ENCODE data around the gene ST8SIA1.

ST8SIA1 gene

GRCh38 chr12:22334410-22335100 lies at the start of gene ST8SIA1:
ST8SIA1 (minus strand) TSS chr12:22334707; CDS start chr12:22334232, 475 bp downstream.
- TF ChIP-seq GATA2 (IDR thresholded peaks at IDR 0.05; ENCODE audit: low read depth, low read length) (no peak), GATA3 (IDR thresholded peaks at IDR 0.05; ENCODE audit: low read depth, low read length) (no peak)

GRCh38 chr12:22380031-22380430 lies 45.5 kb upstream of the ST8SIA1 start:
- no peak for TF ChIP-seq GATA3 (IDR thresholded peaks at IDR 0.05; ENCODE audit: low read depth, low read length)
- no peak for TF ChIP-seq GATA2 (IDR thresholded peaks at IDR 0.05; ENCODE audit: low read depth, low read length)

GRCh38 chr12:22377731-22378496 lies 43.4 kb upstream of the ST8SIA1 start:
- TF ChIP-seq GATA3 (IDR thresholded peaks at IDR 0.05; ENCODE audit: low read depth, low read length) (no peak), GATA2 (IDR thresholded peaks at IDR 0.05; ENCODE audit: low read depth, low read length) (no peak)

- no peak for TF ChIP-seq GATA2 (IDR thresholded peaks at IDR 0.05; ENCODE audit: low read depth, low read length)
- TF ChIP-seq GATA3 (IDR thresholded peaks at IDR 0.05; ENCODE audit: low read depth, low read length), result no peak
Measured at GRCh38 chr12:22374508-22374907, 40.0 kb upstream of the ST8SIA1 start.

- TF ChIP-seq GATA3 (IDR thresholded peaks at IDR 0.05; ENCODE audit: low read depth, low read length) (no peak), GATA2 (IDR thresholded peaks at IDR 0.05; ENCODE audit: low read depth, low read length) (no peak)
Measured at GRCh38 chr12:22372277-22372837, 37.9 kb upstream of the ST8SIA1 start.

- TF ChIP-seq GATA3 (IDR thresholded peaks at IDR 0.05; ENCODE audit: low read depth, low read length), result no peak
- no peak for TF ChIP-seq GATA2 (IDR thresholded peaks at IDR 0.05; ENCODE audit: low read depth, low read length)
Measured at GRCh38 chr12:22366181-22366580, 31.7 kb upstream of the ST8SIA1 start.

GRCh38 chr12:22361785-22362184 lies 27.3 kb upstream of the ST8SIA1 start:
- no peak for TF ChIP-seq GATA2 (IDR thresholded peaks at IDR 0.05; ENCODE audit: low read depth, low read length)
- no peak for TF ChIP-seq GATA3 (IDR thresholded peaks at IDR 0.05; ENCODE audit: low read depth, low read length)

GRCh38 chr12:22360774-22361173 lies 26.3 kb upstream of the ST8SIA1 start:
- TF ChIP-seq GATA2 (IDR thresholded peaks at IDR 0.05; ENCODE audit: low read depth, low read length) (no peak), GATA3 (IDR thresholded peaks at IDR 0.05; ENCODE audit: low read depth, low read length) (no peak)

GRCh38 chr12:22357531-22357930 lies 23.0 kb upstream of the ST8SIA1 start:
- TF ChIP-seq GATA3 (IDR thresholded peaks at IDR 0.05; ENCODE audit: low read depth, low read length), result no peak
- no peak for TF ChIP-seq GATA2 (IDR thresholded peaks at IDR 0.05; ENCODE audit: low read depth, low read length)

- TF ChIP-seq GATA2 (IDR thresholded peaks at IDR 0.05; ENCODE audit: low read depth, low read length) (no peak), GATA3 (IDR thresholded peaks at IDR 0.05; ENCODE audit: low read depth, low read length) (no peak)
Measured at GRCh38 chr12:22356231-22356630, 21.7 kb upstream of the ST8SIA1 start.

- TF ChIP-seq GATA3 (IDR thresholded peaks at IDR 0.05; ENCODE audit: low read depth, low read length) (no peak), GATA2 (IDR thresholded peaks at IDR 0.05; ENCODE audit: low read depth, low read length) (no peak)
Measured at GRCh38 chr12:22355011-22355580, 20.6 kb upstream of the ST8SIA1 start.

GRCh38 chr12:22353615-22354325 lies 19.3 kb upstream of the ST8SIA1 start:
- TF ChIP-seq GATA3 (IDR thresholded peaks at IDR 0.05; ENCODE audit: low read depth, low read length), result no peak
- TF ChIP-seq GATA2 (IDR thresholded peaks at IDR 0.05; ENCODE audit: low read depth, low read length), result no peak

GRCh38 chr12:22350886-22351285 lies 16.4 kb upstream of the ST8SIA1 start:
- TF ChIP-seq GATA3 (IDR thresholded peaks at IDR 0.05; ENCODE audit: low read depth, low read length) (no peak), GATA2 (IDR thresholded peaks at IDR 0.05; ENCODE audit: low read depth, low read length) (no peak)

GRCh38 chr12:22348208-22348607 lies 13.7 kb upstream of the ST8SIA1 start:
- TF ChIP-seq GATA3 (IDR thresholded peaks at IDR 0.05; ENCODE audit: low read depth, low read length) (no peak), GATA2 (IDR thresholded peaks at IDR 0.05; ENCODE audit: low read depth, low read length) (no peak)

Data from SH-SY5Y (cell line).